GM21390 (cell line): Measurements from ENCODE around the gene GHR.
A peak's percentile ranks its signal among the peaks of the same experiment; 100 is the strongest.
"Not testable (repeated sequence)": the region's sequence is repeated elsewhere in the genome, so short reads cannot be mapped to it uniquely, and the experiment has no call there.

Experiments
- ATAC-seq: cut with Tn5 transposase; IDR thresholded peaks from one replicate; pipeline ENCODE4 v1.9.1; 2021; ENCODE audit not compliant: unreplicated experiment

The GHR gene

GRCh38 chr5:42685078-42685477 is 261.8 kb downstream of the GHR start:
- ATAC-seq, result not testable (repeated sequence)

- no peak for ATAC-seq
Observed at GRCh38 chr5:42689391-42689790, 266.2 kb downstream of the GHR start.

- no peak for ATAC-seq
Observed at GRCh38 chr5:42691413-42691937, 268.2 kb downstream of the GHR start.

- no peak for ATAC-seq
Observed at GRCh38 chr5:42701351-42702059, 278.3 kb downstream of the GHR start.

- ATAC-seq, result no peak
Observed at GRCh38 chr5:42703238-42703637, 280.0 kb downstream of the GHR start.

- ATAC-seq, result no peak
Observed at GRCh38 chr5:42715785-42716184, 292.5 kb downstream of the GHR start.

- ATAC-seq, result peak; percentile 83
Observed at GRCh38 chr5:42718591-42718990, 295.4 kb downstream of the GHR start.

- ATAC-seq, result no peak
Observed at GRCh38 chr5:42719034-42719433, 295.8 kb downstream of the GHR start.

GRCh38 chr5:42720251-42720650 is 297.0 kb downstream of the GHR start:
- ATAC-seq, result no peak

GRCh38 chr5:42721484-42721883 is 298.2 kb downstream of the GHR start:
- no peak for ATAC-seq

GRCh38 chr5:42734531-42735058 is 311.4 kb downstream of the GHR start:
- not testable (repeated sequence) for ATAC-seq

- no peak for ATAC-seq
Observed at GRCh38 chr5:42740920-42741319, 317.7 kb downstream of the GHR start.

GRCh38 chr5:42745426-42745825 is 322.2 kb downstream of the GHR start:
- ATAC-seq, result no peak

- ATAC-seq, result no peak
Observed at GRCh38 chr5:42745856-42746255, 322.6 kb downstream of the GHR start.

GRCh38 chr5:42749020-42749419 is 325.8 kb downstream of the GHR start:
- ATAC-seq, result peak; percentile 49

- ATAC-seq, result no peak
Observed at GRCh38 chr5:42750507-42750906, 327.3 kb downstream of the GHR start.

- no peak for ATAC-seq
Observed at GRCh38 chr5:42751044-42751443, 327.8 kb downstream of the GHR start.

GRCh38 chr5:42753099-42753498 is 329.9 kb downstream of the GHR start:
- no peak for ATAC-seq

GRCh38 chr5:42756606-42757601 is 333.7 kb downstream of the GHR start, which contains the start of gene CCDC152:
TSS of gene CCDC152 (plus strand) at chr5:42756818. CDS start at chr5:42759122, 2,304 bp downstream.
- ATAC-seq, result peak; percentile 84

- no peak for ATAC-seq
Observed at GRCh38 chr5:42759456-42759855, 336.2 kb downstream of the GHR start.

GRCh38 chr5:42760426-42760825 is 337.2 kb downstream of the GHR start:
- no peak for ATAC-seq
